ENCODE data around the gene CDC25B. TPM values are rescaled to one million over a fixed set of nuclear protein-coding genes. Genes with fewer than 3 reads are reported as not detected.

CDC25B gene
- total and polyA plus RNA-seq, 2 of the 13 experiments (the other 11 are each of a cell fraction or from before 2014, with no cell fraction given) = 14.5 to 19.4 TPM

GRCh38 chr20:3783068-3783489 lies 13.0 kb upstream of the CDC25B start (continued):
- TF ChIP-seq LCORL (IDR thresholded peaks at IDR 0.05) = no peak
- TF ChIP-seq LCORL (CRISPR knock-in tag; IDR thresholded peaks at IDR 0.05) = no peak
- 0 out of 2 replicates have a peak, but pooled peaks have one; percentile 56 for TF ChIP-seq ZNF326 (CRISPR knock-in tag; IDR thresholded peaks at IDR 0.05; ENCODE audit: borderline replicate concordance)
- TF ChIP-seq PAF1 (CRISPR knock-in tag; IDR thresholded peaks at IDR 0.05) = peak; percentile 62; the same call in 1 of the 2 replicates
- TF ChIP-seq EP300 (IDR thresholded peaks at IDR 0.05; ENCODE audit: low read depth in 2 of 2, low read length in 2 of 2) = no peak
- no peak for TF ChIP-seq EP300 (CRISPR knock-in tag; IDR thresholded peaks at IDR 0.05; ENCODE audit: borderline replicate concordance)
- peak; percentile 65; the same call in 1 of the 2 replicates for TF ChIP-seq SSRP1 (CRISPR knock-in tag; IDR thresholded peaks at IDR 0.05)
- TF ChIP-seq, protein P1, sequence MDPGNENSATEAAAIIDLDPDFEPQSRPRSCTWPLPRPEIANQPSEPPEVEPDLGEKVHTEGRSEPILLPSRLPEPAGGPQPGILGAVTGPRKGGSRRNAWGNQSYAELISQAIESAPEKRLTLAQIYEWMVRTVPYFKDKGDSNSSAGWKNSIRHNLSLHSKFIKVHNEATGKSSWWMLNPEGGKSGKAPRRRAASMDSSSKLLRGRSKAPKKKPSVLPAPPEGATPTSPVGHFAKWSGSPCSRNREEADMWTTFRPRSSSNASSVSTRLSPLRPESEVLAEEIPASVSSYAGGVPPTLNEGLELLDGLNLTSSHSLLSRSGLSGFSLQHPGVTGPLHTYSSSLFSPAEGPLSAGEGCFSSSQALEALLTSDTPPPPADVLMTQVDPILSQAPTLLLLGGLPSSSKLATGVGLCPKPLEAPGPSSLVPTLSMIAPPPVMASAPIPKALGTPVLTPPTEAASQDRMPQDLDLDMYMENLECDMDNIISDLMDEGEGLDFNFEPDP (CRISPR knock-in tag; conservative IDR thresholded peaks at IDR 0.05) = no peak
- no peak for TF ChIP-seq NPAS2 (CRISPR knock-in tag; IDR thresholded peaks at IDR 0.05; ENCODE audit: borderline replicate concordance)
- no peak for TF ChIP-seq SMYD3 (CRISPR knock-in tag; IDR thresholded peaks at IDR 0.05)
- TF ChIP-seq ESRRA (CRISPR knock-in tag; IDR thresholded peaks at IDR 0.05; ENCODE audit: low read depth) = no peak
- TF ChIP-seq EED (CRISPR knock-in tag; IDR thresholded peaks at IDR 0.05) = 0 out of 2 replicates have a peak, but pooled peaks have one; percentile 37
- TF ChIP-seq HOXA3 (CRISPR knock-in tag; IDR thresholded peaks at IDR 0.05) = 0 out of 2 replicates have a peak, but pooled peaks have one; percentile 19
- no peak for TF ChIP-seq MED13 (CRISPR knock-in tag; IDR thresholded peaks at IDR 0.05)
- TF ChIP-seq, protein P2, sequence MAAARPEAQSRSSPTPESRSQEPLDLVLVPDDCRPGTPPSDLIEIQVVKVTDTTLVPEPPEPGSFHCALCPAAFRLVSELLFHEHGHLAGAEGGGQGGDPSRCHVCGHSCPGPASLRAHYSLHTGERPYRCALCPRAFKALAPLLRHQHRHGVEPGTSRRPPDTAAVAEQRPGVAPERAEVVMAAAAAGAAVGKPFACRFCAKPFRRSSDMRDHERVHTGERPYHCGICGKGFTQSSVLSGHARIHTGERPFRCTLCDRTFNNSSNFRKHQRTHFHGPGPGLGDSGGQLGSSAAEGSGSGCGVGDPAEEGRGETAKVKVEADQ (CRISPR knock-in tag; IDR thresholded peaks at IDR 0.05; ENCODE audit: borderline replicate concordance) = no peak
- TF ChIP-seq ZFP1 (CRISPR knock-in tag; IDR thresholded peaks at IDR 0.05) = no peak
- TF ChIP-seq ZNF781 (CRISPR knock-in tag; IDR thresholded peaks at IDR 0.05; ENCODE audit: borderline replicate concordance, not compliant biosample characterization) = no peak
- TF ChIP-seq AKAP8 (CRISPR knock-in tag; IDR thresholded peaks at IDR 0.05) = peak; percentile 57; the same call in 1 of the 2 replicates
- TF ChIP-seq RBM22 (optimal IDR thresholded peaks at IDR 0.05; ENCODE audit: low read length) = peak; percentile 41
- no peak for TF ChIP-seq ZNF33A (CRISPR knock-in tag; IDR thresholded peaks at IDR 0.05; ENCODE audit: borderline replicate concordance)
- no peak for TF ChIP-seq ZNF383 (CRISPR knock-in tag; IDR thresholded peaks at IDR 0.05; ENCODE audit: borderline replicate concordance)
- no peak for TF ChIP-seq NKX3-1 (CRISPR knock-in tag; IDR thresholded peaks at IDR 0.05)
- 0 out of 2 replicates have a peak, but pooled peaks have one; percentile 37 for TF ChIP-seq ZZZ3 (CRISPR knock-in tag; IDR thresholded peaks at IDR 0.05; ENCODE audit: borderline replicate concordance)
- TF ChIP-seq, protein P3, sequence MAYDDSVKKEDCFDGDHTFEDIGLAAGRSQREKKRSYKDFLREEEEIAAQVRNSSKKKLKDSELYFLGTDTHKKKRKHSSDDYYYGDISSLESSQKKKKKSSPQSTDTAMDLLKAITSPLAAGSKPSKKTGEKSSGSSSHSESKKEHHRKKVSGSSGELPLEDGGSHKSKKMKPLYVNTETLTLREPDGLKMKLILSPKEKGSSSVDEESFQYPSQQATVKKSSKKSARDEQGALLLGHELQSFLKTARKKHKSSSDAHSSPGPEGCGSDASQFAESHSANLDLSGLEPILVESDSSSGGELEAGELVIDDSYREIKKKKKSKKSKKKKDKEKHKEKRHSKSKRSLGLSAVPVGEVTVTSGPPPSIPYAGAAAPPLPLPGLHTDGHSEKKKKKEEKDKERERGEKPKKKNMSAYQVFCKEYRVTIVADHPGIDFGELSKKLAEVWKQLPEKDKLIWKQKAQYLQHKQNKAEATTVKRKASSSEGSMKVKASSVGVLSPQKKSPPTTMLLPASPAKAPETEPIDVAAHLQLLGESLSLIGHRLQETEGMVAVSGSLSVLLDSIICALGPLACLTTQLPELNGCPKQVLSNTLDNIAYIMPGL (CRISPR knock-in tag; IDR thresholded peaks at IDR 0.05; ENCODE audit: borderline replicate concordance in 1 of 2, low read depth in 1 of 2) = no peak
- TF ChIP-seq, protein P4, sequence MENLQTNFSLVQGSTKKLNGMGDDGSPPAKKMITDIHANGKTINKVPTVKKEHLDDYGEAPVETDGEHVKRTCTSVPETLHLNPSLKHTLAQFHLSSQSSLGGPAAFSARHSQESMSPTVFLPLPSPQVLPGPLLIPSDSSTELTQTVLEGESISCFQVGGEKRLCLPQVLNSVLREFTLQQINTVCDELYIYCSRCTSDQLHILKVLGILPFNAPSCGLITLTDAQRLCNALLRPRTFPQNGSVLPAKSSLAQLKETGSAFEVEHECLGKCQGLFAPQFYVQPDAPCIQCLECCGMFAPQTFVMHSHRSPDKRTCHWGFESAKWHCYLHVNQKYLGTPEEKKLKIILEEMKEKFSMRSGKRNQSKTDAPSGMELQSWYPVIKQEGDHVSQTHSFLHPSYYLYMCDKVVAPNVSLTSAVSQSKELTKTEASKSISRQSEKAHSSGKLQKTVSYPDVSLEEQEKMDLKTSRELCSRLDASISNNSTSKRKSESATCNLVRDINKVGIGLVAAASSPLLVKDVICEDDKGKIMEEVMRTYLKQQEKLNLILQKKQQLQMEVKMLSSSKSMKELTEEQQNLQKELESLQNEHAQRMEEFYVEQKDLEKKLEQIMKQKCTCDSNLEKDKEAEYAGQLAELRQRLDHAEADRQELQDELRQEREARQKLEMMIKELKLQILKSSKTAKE (CRISPR knock-in tag; IDR thresholded peaks at IDR 0.05; ENCODE audit: borderline replicate concordance) = no peak
- TF ChIP-seq TSC22D2 (CRISPR knock-in tag; IDR thresholded peaks at IDR 0.05; ENCODE audit: borderline replicate concordance) = no peak

Data from HepG2 (cell line).